AG09319 (cell line): Measurements from ENCODE around the gene MITF.
"Not testable (repeated sequence)": the region's sequence is repeated elsewhere in the genome, so short reads cannot be mapped to it uniquely, and the experiment has no call there.

ENCODE experiments used
- DNase-seq: peaks from one replicate; pipeline ENCODE4 v3.0.0-alpha.2; 2010; ENCODE audit warnings: low read depth; ENCODE audit errors: extremely low read depth
- TF ChIP-seq, protein P1 (sequence below): IDR thresholded peaks from 2 replicates; pipeline ENCODE4 v1.5.1; 2011; ENCODE audit warnings: low read depth, mild to moderate bottlenecking, inconsistent platforms, low read length, moderate library complexity

MITF gene

GRCh38 chr3:69915726-69916125 lies 176.5 kb downstream of the MITF start:
- no peak for DNase-seq
- TF ChIP-seq, protein P1, sequence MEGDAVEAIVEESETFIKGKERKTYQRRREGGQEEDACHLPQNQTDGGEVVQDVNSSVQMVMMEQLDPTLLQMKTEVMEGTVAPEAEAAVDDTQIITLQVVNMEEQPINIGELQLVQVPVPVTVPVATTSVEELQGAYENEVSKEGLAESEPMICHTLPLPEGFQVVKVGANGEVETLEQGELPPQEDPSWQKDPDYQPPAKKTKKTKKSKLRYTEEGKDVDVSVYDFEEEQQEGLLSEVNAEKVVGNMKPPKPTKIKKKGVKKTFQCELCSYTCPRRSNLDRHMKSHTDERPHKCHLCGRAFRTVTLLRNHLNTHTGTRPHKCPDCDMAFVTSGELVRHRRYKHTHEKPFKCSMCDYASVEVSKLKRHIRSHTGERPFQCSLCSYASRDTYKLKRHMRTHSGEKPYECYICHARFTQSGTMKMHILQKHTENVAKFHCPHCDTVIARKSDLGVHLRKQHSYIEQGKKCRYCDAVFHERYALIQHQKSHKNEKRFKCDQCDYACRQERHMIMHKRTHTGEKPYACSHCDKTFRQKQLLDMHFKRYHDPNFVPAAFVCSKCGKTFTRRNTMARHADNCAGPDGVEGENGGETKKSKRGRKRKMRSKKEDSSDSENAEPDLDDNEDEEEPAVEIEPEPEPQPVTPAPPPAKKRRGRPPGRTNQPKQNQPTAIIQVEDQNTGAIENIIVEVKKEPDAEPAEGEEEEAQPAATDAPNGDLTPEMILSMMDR = no peak

GRCh38 chr3:69920009-69920408 lies 180.7 kb downstream of the MITF start:
- not testable (repeated sequence) for DNase-seq
- TF ChIP-seq, protein P1 = peak; percentile 13

DNA sequence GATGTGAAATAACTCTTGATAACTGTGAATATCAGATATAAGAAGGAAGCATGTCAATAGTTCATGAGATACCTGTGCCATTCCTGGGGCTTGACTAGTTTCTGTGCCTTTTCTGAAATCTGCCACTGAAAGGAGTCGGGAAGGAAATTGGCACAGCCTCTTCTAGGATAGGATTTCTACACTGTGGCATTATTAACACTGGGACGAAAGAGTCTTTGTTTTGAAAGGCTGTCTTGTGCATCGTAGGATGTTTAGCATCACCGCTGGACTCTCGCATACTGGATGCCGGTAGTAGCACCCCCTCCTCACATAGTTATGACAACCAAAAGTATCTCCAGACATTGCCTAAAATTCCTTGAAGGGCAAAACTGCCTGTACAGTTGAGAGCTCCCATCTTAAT lies 182.4 kb downstream of the MITF start:
- TF ChIP-seq, protein P1 = no peak
- no peak for DNase-seq

- no peak for DNase-seq
Measured at GRCh38 chr3:69922521-69923000, 183.3 kb downstream of the MITF start.

DNA sequence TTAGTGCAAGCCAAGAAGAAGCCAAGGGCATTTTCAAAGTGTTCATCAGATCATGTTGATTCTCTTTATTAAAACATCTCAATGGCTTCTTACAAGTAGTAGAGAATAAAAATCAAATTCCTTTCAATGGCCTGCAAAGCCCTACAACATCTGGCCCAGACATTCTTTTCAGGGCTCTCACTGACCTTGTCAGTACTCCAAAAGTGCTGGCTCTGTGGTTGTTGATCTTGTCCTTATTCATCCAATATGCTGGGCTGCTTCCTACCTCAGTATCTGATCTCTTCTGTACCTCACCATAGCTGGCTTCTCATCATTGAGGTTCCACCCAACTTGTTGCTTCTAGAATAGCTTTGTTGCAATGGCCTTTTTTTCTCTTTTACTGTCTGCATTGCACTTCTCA lies 186.2 kb downstream of the MITF start:
- DNase-seq = peak; percentile 20
- TF ChIP-seq, protein P1 = no peak

More at GRCh38 chr3:69922521-69923000, 183.3 kb downstream of the MITF start:
- TF ChIP-seq, protein P1 = no peak

DNA sequence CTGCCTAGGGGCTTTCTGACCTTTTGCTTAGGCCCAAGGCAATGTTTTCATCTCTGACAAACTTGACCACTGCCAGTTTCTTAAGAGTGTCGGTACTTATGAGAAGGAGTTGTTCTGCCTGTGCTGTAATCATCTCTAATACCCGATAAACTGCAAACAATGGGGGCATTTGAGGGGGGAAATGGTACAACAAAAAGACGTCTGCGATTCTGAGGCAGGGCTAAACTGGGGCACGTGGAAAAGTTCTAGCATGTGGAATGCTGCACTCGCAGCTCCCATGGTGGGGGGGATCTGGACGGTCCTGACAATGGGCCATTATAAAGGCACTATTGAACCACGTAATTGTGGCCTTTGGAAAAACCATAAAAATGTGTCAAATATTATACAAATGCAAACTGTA lies 187.1 kb downstream of the MITF start:
- no peak for DNase-seq
- TF ChIP-seq, protein P1 = no peak

DNA sequence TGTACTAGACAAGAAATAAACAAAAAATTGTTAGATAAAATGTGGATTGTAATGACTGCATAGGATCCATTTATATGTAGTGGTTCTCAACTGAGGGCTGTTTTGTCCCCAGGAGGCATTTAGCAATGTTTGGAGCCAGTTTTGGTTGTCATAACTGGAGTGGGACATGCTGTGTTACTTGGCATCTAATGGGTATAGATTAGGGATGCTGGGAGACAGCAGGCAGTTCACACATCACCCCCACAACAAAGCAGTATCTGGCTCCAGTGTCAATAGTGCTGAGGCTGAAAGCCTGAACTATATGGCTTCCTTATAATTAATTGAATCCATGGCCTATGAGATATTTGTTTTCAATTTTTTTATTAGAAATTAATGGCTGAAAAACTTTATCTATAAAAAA lies 188.3 kb downstream of the MITF start:
- DNase-seq = no peak
- TF ChIP-seq, protein P1 = no peak
